K562 (cell line): ENCODE measurements around the gene PSMB10. TPM values are rescaled to one million over a fixed set of nuclear protein-coding genes. Genes with fewer than 3 reads are reported as not detected.

ENCODE experiments used
- ARID4B ChIP-seq: sonication (generic); formaldehyde crosslinking; IDR thresholded peaks from 2 replicates; pipeline ENCODE4 v1.8.0; 2022; ENCODE audit warnings: mild to moderate bottlenecking, missing genetic modification reagents
- BRD9 ChIP-seq: fragments of 450-650 bp; IDR thresholded peaks from 2 replicates; pipeline ENCODE4 v1.6.1; 2018; ENCODE audit warnings: low read depth; ENCODE audit not compliant: partially characterized antibody
- CCAR2 ChIP-seq: fragments of 200-400 bp; formaldehyde crosslinking; IDR thresholded peaks from 2 replicates; pipeline ENCODE4 v1.6.1; 2017; ENCODE audit warnings: mild to moderate bottlenecking, low read depth, low read length
- CREB1 ChIP-seq, 2 experiments: sonication (generic) in 1 of 2; formaldehyde crosslinking in 1 of 2; IDR thresholded peaks; 2 replicates each; pipeline versions ENCODE4 v1.6.1 to v1.8.0; 2012 to 2022; ENCODE audit warnings: inconsistent platforms in 1 of 2, mild to moderate bottlenecking in 1 of 2, missing genetic modification reagents in 1 of 2, moderate library complexity in 1 of 2
- CREB3 ChIP-seq: fragments of 450-650 bp; conservative IDR thresholded peaks from 2 replicates; pipeline ENCODE4 v1.6.1; 2016; ENCODE audit warnings: missing genetic modification characterization, low read depth, mild to moderate bottlenecking, missing compliant biosample characterization, moderate library complexity
- ETS2 ChIP-seq: IDR thresholded peaks from 2 replicates; pipeline ENCODE4 v1.6.1; 2016; ENCODE audit warnings: borderline replicate concordance, missing genetic modification characterization, mild to moderate bottlenecking, moderate library complexity, missing compliant biosample characterization; ENCODE audit not compliant: poor library complexity, severe bottlenecking
- HMG20A ChIP-seq: fragments of 450-650 bp; formaldehyde crosslinking; conservative IDR thresholded peaks from 2 replicates; pipeline ENCODE4 v1.4.0; 2020; ENCODE audit warnings: mild to moderate bottlenecking, mixed read lengths
- HNRNPL ChIP-seq: fragments of 200-400 bp; formaldehyde crosslinking; IDR thresholded peaks from 2 replicates; pipeline ENCODE4 v1.6.1; 2017; ENCODE audit warnings: low read depth, mild to moderate bottlenecking, low read length
- IRF9 ChIP-seq: fragments of 450-650 bp; IDR thresholded peaks from 2 replicates; pipeline ENCODE4 v1.6.1; 2016; ENCODE audit warnings: missing biosample characterization, missing genetic modification characterization
- MTA2 ChIP-seq: fragments of 450-650 bp; IDR thresholded peaks from 2 replicates; pipeline ENCODE4 v1.6.1; 2016; ENCODE audit warnings: low read depth
- MYC ChIP-seq, 2 experiments: fragments of 250-450 bp in 1 of 2; sonication (Bioruptor Pico) in 1 of 2; IDR thresholded peaks; 2 replicates each; pipeline versions ENCODE4 v1.5.1 to v1.6.1; 2012 to 2021; ENCODE audit warnings: low read depth in 2 of 2, borderline replicate concordance in 1 of 2, improper control_type of control experiment in 1 of 2, low read length in 1 of 2, mild to moderate bottlenecking in 1 of 2, moderate library complexity in 1 of 2
- SNAPC5 ChIP-seq: fragments of 250-450 bp; sonication (Bioruptor Pico); IDR thresholded peaks from 2 replicates; pipeline ENCODE4 v1.8.0; 2021; ENCODE audit warnings: moderate library complexity, mild to moderate bottlenecking, inconsistent platforms
- SREBF2 ChIP-seq: sonication (generic); formaldehyde crosslinking; IDR thresholded peaks from 2 replicates; pipeline ENCODE4 v1.4.0; 2020; ENCODE audit warnings: mild to moderate bottlenecking, missing genetic modification reagents
- TCF15 ChIP-seq: fragments of 250-450 bp; sonication (Bioruptor Pico); IDR thresholded peaks from 2 replicates; pipeline ENCODE4 v1.8.0; 2022; ENCODE audit warnings: moderate library complexity, mild to moderate bottlenecking, inconsistent platforms
- U2AF1 ChIP-seq: fragments of 200-400 bp; formaldehyde crosslinking; optimal IDR thresholded peaks from 2 replicates; pipeline ENCODE3; 2017; ENCODE audit warnings: mild to moderate bottlenecking, low read depth, low read length, moderate library complexity
- polyA plus RNA-seq, 8 experiments: library from polyadenylated mRNA; depleted of rRNA in 4 of 8; stranded (reverse) in 5 of 8; unstranded in 3 of 8; fragments of >200 nt; fragmentation: Nextera tagmentation in 2 of 8; fragmentation: Illumina TruSeq in 1 of 8; extraction: Ambion mirVana in 2 of 8; extraction: Trizol in 1 of 8; gene quantifications; 2 replicates each; pipeline versions ENCODE4 v1.2.1 to v1.2.3, GENCODE V29; 2011 to 2014; ENCODE audit warnings: inconsistent platforms in 1 of 8, missing spikeins in 1 of 8
- total RNA-seq, 7 experiments: library from RNA; depleted of rRNA in 6 of 7; stranded (reverse); fragments of >200 nt in 6 of 7; fragmentation: Illumina TruSeq in 2 of 7; extraction: Trizol in 2 of 7; gene quantifications; 2 replicates each; pipeline versions ENCODE4 v1.2.1 to v1.2.3, GENCODE V29; 2011 to 2021; ENCODE audit warnings: low replicate concordance in 1 of 7
- TF ChIP-seq, protein P1 (sequence below), 2 experiments: fragments of 450-650 bp; conservative IDR thresholded peaks; 2 replicates each; pipeline ENCODE4 v1.6.1; 2017; ENCODE audit warnings: mild to moderate bottlenecking in 2 of 2, moderate library complexity in 2 of 2

PSMB10 gene
- total and polyA plus RNA-seq, 9 of the 15 experiments (the other 6 are each of a cell fraction or from before 2014, with no cell fraction given) = 11.7 to 105 (median 51.0) TPM

GRCh38 chr16:67892899-67893742, 43.5 kb downstream of the PSMB10 start, which contains the start of gene PSKH1 (continued):
- TF ChIP-seq, protein P1, sequence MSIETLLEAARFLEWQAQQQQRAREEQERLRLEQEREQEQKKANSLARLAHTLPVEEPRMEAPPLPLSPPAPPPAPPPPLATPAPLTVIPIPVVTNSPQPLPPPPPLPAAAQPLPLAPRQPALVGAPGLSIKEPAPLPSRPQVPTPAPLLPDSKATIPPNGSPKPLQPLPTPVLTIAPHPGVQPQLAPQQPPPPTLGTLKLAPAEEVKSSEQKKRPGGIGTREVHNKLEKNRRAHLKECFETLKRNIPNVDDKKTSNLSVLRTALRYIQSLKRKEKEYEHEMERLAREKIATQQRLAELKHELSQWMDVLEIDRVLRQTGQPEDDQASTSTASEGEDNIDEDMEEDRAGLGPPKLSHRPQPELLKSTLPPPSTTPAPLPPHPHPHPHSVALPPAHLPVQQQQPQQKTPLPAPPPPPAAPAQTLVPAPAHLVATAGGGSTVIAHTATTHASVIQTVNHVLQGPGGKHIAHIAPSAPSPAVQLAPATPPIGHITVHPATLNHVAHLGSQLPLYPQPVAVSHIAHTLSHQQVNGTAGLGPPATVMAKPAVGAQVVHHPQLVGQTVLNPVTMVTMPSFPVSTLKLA (conservative IDR thresholded peaks at IDR 0.05) = peak in 1 of 2 experiments; percentile 19; a peak in 1 of 4 replicates
- TF ChIP-seq MTA2 = no peak
- no peak for TF ChIP-seq SREBF2
- no peak for TF ChIP-seq ETS2 (tag)
- peak; percentile 98 for TF ChIP-seq CREB1 (IDR thresholded peaks at IDR 0.05)
- TF ChIP-seq CREB1 (CRISPR knock-in tag; IDR thresholded peaks at IDR 0.05) = peak; percentile 95
- TF ChIP-seq HNRNPL = no peak
- no peak for TF ChIP-seq CCAR2
- peak; percentile 44 for TF ChIP-seq U2AF1
- TF ChIP-seq MYC (IDR thresholded peaks at IDR 0.05; ENCODE audit: low read depth, low read length) = peak; percentile 62
- no peak for TF ChIP-seq MYC (CRISPR knock-in tag; IDR thresholded peaks at IDR 0.05; ENCODE audit: borderline replicate concordance, low read depth)
- TF ChIP-seq IRF9 (tag) = no peak
- no peak for TF ChIP-seq TCF15 (CRISPR knock-in tag)
- no peak for TF ChIP-seq CREB3
- TF ChIP-seq ARID4B (CRISPR knock-in tag) = peak; percentile 84
- no peak for TF ChIP-seq HMG20A (CRISPR knock-in tag)
- TF ChIP-seq SNAPC5 (CRISPR knock-in tag) = no peak
- no peak for TF ChIP-seq BRD9
